Measurements from ENCODE around the gene FAM83G. TPM values are rescaled to one million over a fixed set of nuclear protein-coding genes. Genes with fewer than 3 reads are reported as not detected.

FAM83G gene
- total RNA-seq, 1 donor from 2014 or later = 8.2 TPM

DNA sequence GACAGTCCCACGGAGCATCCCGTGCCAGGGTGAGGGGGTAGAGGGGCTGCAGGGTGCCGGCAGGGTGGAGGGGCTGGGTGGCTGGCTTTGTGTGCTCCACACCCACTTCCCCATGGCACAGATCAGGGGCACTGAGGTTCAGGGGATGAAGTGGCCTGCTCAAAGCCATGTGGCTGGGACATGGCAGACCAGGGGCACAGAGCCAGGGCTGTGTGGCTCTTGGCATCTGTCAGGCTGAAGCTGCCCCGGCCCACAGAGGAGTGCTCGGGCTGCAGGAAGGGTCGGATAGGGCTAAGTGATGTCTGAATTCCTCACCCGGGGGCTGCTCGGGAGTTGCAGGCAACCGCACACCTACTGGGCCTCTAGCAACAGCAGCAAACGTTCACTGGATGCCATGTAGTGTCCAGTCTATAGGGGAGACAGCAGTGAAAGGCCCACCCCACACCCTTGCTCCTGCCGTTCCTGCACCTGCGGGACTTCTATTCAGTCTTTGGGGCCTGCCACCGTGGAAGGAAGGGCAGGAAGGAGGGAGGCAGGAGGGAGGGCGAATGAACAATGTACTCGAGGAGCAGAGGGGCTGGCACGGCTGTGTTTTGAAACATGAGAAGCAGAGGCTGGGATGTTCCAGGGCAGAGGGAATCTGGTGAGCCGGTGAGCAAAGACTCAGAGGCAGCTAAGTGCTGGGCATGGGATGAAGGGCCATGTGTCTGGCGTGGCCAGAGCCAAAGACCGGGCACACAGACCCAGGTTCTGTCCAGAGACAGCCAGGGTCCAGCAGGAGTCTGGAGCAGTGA lies 37.5 kb downstream of the FAM83G start:
- Mint-ChIP-seq H3K27ac (ENCODE audit: unreplicated experiment) (no peak overlapping the region), H3K27me3 (ENCODE audit: low read depth) (no peaks in the 10 kb centered on the region), H3K4me1 (ENCODE audit: low read depth) (peaks cover 20% of the 10 kb centered on the region), H3K9me3 (ENCODE audit: low read depth) (no peaks in the 10 kb centered on the region), H3K4me3 (ENCODE audit: unreplicated experiment) (no peak overlapping the region), H3K36me3 (ENCODE audit: low read depth) (peaks cover 4% of the 10 kb centered on the region)
- DNase-seq (ENCODE audit: low spot score) = no peak
- TF ChIP-seq, protein P1, sequence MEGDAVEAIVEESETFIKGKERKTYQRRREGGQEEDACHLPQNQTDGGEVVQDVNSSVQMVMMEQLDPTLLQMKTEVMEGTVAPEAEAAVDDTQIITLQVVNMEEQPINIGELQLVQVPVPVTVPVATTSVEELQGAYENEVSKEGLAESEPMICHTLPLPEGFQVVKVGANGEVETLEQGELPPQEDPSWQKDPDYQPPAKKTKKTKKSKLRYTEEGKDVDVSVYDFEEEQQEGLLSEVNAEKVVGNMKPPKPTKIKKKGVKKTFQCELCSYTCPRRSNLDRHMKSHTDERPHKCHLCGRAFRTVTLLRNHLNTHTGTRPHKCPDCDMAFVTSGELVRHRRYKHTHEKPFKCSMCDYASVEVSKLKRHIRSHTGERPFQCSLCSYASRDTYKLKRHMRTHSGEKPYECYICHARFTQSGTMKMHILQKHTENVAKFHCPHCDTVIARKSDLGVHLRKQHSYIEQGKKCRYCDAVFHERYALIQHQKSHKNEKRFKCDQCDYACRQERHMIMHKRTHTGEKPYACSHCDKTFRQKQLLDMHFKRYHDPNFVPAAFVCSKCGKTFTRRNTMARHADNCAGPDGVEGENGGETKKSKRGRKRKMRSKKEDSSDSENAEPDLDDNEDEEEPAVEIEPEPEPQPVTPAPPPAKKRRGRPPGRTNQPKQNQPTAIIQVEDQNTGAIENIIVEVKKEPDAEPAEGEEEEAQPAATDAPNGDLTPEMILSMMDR (IDR thresholded peaks at IDR 0.05) = no peak

DNA sequence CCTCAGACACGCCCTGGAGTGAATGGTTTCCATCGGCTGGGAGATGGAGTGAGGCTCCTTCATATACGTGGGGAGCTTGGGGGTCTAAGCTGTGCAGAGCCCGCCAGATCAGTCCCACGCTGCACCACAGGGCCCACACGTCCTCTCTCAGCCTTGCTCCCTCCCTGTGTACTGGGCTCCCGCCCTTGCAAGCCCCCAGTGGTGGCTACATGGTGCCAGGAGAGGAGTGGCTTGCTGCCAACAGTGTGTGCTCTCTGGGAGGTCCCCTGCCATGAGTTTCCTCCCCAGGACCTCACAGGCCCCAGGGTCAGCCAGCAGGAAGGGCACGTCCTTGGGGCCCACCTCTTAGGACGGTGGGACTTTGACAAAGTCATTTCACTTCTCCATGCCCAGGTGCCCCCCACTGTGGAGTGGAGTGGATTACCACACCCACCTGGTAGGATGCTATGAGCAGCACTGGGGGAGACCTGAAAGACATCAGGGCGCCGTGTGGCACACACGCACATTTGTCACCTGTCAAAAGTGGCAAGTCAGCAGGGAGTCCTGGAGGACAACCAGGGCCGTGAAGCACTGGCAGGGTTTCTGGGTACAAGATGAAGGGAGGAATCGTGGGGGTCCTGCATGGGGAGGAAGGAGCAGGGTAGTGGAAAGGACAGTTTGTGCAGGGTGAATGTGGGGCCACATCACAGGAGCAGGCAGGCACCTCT lies 38.9 kb downstream of the FAM83G start:
- H3K27ac Mint-ChIP-seq (ENCODE audit: unreplicated experiment) = no peak overlapping the region
- TF ChIP-seq, protein P1 (IDR thresholded peaks at IDR 0.05) = no peak
- no peak for DNase-seq (ENCODE audit: low spot score)

DNA sequence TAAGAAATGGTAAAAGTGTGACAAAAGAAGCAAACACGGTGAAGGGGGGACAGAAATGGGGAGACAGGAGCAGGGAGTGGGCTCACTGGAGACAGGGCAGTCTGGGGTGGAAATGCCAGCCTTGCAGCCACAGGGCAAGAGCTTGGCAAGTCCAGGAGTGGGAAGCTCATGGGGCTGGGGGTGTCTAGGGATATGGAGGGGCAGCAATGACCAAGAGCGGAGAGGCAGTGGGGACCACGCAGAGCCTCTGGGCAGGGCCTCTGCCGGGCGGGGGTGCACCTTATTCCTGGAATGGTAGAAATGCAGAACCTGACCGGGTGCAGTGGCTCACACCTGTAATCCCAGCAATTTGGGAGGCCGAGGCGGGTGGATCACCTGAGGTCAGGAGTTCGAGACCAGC lies 40.0 kb downstream of the FAM83G start:
- Mint-ChIP-seq H3K4me3 (ENCODE audit: unreplicated experiment) (no peak overlapping the region), H3K27ac (ENCODE audit: unreplicated experiment) (no peak overlapping the region), H3K36me3 (ENCODE audit: low read depth) (no peaks in the 10 kb centered on the region), H3K27me3 (ENCODE audit: low read depth) (no peaks in the 10 kb centered on the region), H3K4me1 (ENCODE audit: low read depth) (peaks cover 19% of the 10 kb centered on the region), H3K9me3 (ENCODE audit: low read depth) (no peaks in the 10 kb centered on the region)
- TF ChIP-seq, protein P1 (IDR thresholded peaks at IDR 0.05) = no peak
- no peak for DNase-seq (ENCODE audit: low spot score)

More for the DNA sequence above, 38.9 kb downstream of the FAM83G start:
- no peaks in the 10 kb centered on the region for H3K9me3 Mint-ChIP-seq (ENCODE audit: low read depth)
- H3K27me3 Mint-ChIP-seq (ENCODE audit: low read depth) = no peaks in the 10 kb centered on the region
- no peak overlapping the region for H3K4me3 Mint-ChIP-seq (ENCODE audit: unreplicated experiment)
- peaks cover 22% of the 10 kb centered on the region for H3K4me1 Mint-ChIP-seq (ENCODE audit: low read depth)
- H3K36me3 Mint-ChIP-seq (ENCODE audit: low read depth) = peaks cover 2% of the 10 kb centered on the region

DNA sequence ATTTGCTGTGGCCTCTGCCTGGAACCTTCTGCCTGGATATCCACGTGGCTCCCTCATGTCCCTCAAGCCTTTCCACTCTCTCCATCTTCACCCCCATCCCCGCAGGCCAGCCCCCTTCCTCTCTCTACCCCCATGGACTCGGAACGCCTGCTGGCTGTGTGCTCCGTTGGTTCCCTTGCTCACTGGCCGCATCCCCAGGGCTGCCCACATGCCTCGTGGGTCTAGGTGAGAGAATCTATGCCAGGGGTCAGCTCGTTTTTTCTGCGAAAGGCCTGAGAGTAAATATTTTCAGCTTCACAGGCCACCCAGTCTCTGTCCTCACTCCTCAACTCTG lies 40.6 kb downstream of the FAM83G start:
- H3K36me3 Mint-ChIP-seq (ENCODE audit: low read depth) = no peaks in the 10 kb centered on the region

More for the DNA sequence above, 40.6 kb downstream of the FAM83G start:
- no peak for DNase-seq (ENCODE audit: low spot score)
- Mint-ChIP-seq H3K4me1 (ENCODE audit: low read depth) (peaks cover 15% of the 10 kb centered on the region), H3K27me3 (ENCODE audit: low read depth) (no peaks in the 10 kb centered on the region), H3K9me3 (ENCODE audit: low read depth) (no peaks in the 10 kb centered on the region), H3K27ac (ENCODE audit: unreplicated experiment) (no peak overlapping the region), H3K4me3 (ENCODE audit: unreplicated experiment) (no peak overlapping the region)
- TF ChIP-seq, protein P1 (IDR thresholded peaks at IDR 0.05) = no peak

All from chondrocyte (in vitro differentiated cells).